ENCODE results near the gene BPIFB6.

- TF ChIP-seq YY1 (IDR thresholded peaks at IDR 0.05; ENCODE audit: insufficient read depth, insufficient read length): no peak
- no peak for TF ChIP-seq ZNF274 (IDR thresholded peaks at IDR 0.05; ENCODE audit: low read depth, low read length)
- no peak for TF ChIP-seq SUZ12 (IDR thresholded peaks at IDR 0.05; ENCODE audit: extremely low read depth, insufficient read depth, insufficient read length)
These were observed 27.7 kb downstream of the BPIFB6 start for GRCh38 chr20:33059136-33059535.

All from NT2/D1 (cell line).